ENCODE results near the gene ABLIM2. TPM values are rescaled to one million over a fixed set of nuclear protein-coding genes. Genes with fewer than 3 reads are reported as not detected.

The ABLIM2 gene
- total and polyA plus RNA-seq, 10 of the 15 experiments (the other 5 are each of a cell fraction or from before 2014, with no cell fraction given), result 0.03 to 0.15 (median 0.05) TPM; not detected in 7

DNA sequence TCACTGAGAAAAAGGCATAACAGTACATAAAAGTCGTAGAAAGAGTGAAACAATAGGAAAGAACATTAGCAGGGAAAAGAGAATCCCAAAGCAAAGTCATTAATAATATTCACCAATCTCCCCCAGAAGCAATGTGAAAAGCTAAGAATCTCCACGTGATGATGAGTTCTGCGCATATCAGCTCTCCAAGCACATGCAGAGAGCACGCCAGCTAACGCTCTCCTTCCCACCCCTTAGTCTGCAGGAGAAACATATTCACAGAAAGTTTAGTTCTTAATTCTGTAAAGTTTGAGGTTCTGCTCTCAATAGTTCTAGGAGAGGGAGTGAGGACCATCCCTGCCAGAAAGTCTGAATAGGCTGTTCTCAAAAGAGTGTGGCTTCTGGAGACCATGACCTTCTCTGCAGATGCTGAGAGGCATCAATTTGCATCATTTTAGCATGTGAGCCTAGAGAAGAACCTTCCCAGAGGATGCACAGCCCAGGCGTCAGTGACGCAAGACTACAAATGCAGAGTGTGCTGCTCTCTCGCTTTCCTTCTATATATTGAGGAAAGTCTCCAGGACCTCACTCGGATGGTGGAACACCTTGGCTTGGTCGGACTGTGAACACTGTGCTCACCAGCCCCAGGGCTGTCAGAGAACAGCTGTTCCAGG is 167.7 kb downstream of the ABLIM2 start:
- Histone ChIP-seq H3K4me2 (ENCODE audit: control insufficient read depth, insufficient read depth) (no peak overlapping the region), H3K9ac (ENCODE audit: control insufficient read depth, insufficient read depth, low read length) (no peak overlapping the region), H3K79me2 (ENCODE audit: control insufficient read depth, insufficient read depth, low read length) (no peaks in the 10 kb centered on the region), H3K9me3 (replicated peaks; ENCODE audit: control insufficient read depth, insufficient read depth, low read length) (no peaks in the 10 kb centered on the region), H3K36me3 (ENCODE audit: control insufficient read depth in 2 of 2, insufficient read depth in 2 of 2, low read length in 1 of 2) (no peaks in the 10 kb centered on the region), H3K27me3 (replicated peaks in 1 of 2; ENCODE audit: control insufficient read depth in 2 of 2, insufficient read depth in 2 of 2, low read length in 1 of 2) (no peaks in the 10 kb centered on the region; a peak in 1 of 4 replicates), H2AFZ (ENCODE audit: control insufficient read depth, low read depth, low read length) (no peak overlapping the region), H3K4me3 (no peak overlapping the region), H3K27ac (ENCODE audit: control insufficient read depth, insufficient read depth) (no peak overlapping the region), H4K20me1 (ENCODE audit: control insufficient read depth, insufficient read depth) (no peaks in the 10 kb centered on the region), H3K4me1 (ENCODE audit: control insufficient read depth, insufficient read depth, low read length) (no peaks in the 10 kb centered on the region)
- WGBS (ENCODE audit: insufficient coverage, insufficient replicate concordance, low lambda C conversion rate, missing lambda C conversion rate), result 48% methylated on average over 10 of the region's 10 CpGs
- ATAC-seq, result no peak
- RAD21 ChIA-PET (ENCODE audit: unreplicated experiment), result no interaction called here
- SMC1A ChIA-PET (ENCODE audit: uncharacterized antibody, unreplicated experiment), result no interaction called here
- BruUV-seq (replicated peaks), result no TSS peak
- no peak for FAIRE-seq
- no peak for TF ChIP-seq SIX5 (IDR thresholded peaks at IDR 0.05; ENCODE audit: low read depth, low read length, severe bottlenecking)
- POLR2A ChIA-PET, result no interaction called here
- intact Hi-C loops (cut with micrococcal nuclease; ENCODE audit: unreplicated experiment) (no loop called here), in situ Hi-C loops (cut with MboI) (no loop called here)
- CTCF ChIA-PET, result interaction anchor here (1.3 to 8.7 kb wide), 2 partner anchors 82 to 186 kb away, joined by 3 to 104 read pairs; no protein-coding TSS in a partner anchor
- no peak for DNase-seq (ENCODE audit: low read depth, low spot score)

DNA sequence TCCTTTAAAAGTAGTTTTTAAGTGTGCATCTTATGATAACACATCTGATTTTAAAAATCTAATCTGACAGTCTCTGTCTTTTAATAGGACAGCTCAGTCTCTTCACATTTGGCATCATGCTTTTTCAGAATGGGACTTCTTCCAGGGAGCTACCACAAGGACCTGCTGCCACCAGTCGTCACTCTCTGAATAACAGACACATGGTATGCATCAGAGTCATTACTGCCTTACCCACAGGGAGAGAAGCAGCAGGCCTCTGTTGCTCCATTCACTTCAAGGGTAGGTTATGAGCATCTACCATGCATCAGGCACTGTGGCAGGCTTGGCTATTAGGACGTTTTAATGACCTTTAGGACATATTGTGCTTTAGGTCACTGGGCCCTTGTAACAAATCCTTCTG is 169.0 kb downstream of the ABLIM2 start:
- FAIRE-seq, result no peak
- H2AFZ ChIP-seq (ENCODE audit: control insufficient read depth, low read depth, low read length), result no peak overlapping the region
- H3K9ac ChIP-seq (ENCODE audit: control insufficient read depth, insufficient read depth, low read length), result no peak overlapping the region
- H3K9me3 ChIP-seq (replicated peaks; ENCODE audit: control insufficient read depth, insufficient read depth, low read length), result no peaks in the 10 kb centered on the region
- H3K79me2 ChIP-seq (ENCODE audit: control insufficient read depth, insufficient read depth, low read length), result no peaks in the 10 kb centered on the region
- no peak for DNase-seq (ENCODE audit: low read depth, low spot score)
- RAD21 ChIA-PET (ENCODE audit: unreplicated experiment), result interaction anchor here (2.9 kb wide), 1 partner anchor 184 kb away, joined by 12 read pairs; no protein-coding TSS in a partner anchor
- no peak overlapping the region for H3K27ac ChIP-seq (ENCODE audit: control insufficient read depth, insufficient read depth)
- H3K27me3 ChIP-seq (replicated peaks in 1 of 2; ENCODE audit: control insufficient read depth in 2 of 2, insufficient read depth in 2 of 2, low read length in 1 of 2), result no peaks in the 10 kb centered on the region; a peak in 1 of 4 replicates
- H3K4me2 ChIP-seq (ENCODE audit: control insufficient read depth, insufficient read depth), result no peak overlapping the region
- no peak for ATAC-seq
- no peaks in the 10 kb centered on the region for H3K4me1 ChIP-seq (ENCODE audit: control insufficient read depth, insufficient read depth, low read length)
- CTCF ChIA-PET, result interaction anchor here (2.6 to 8.7 kb wide), 2 partner anchors 185 to 228 kb away, joined by 6 to 104 read pairs; no protein-coding TSS in a partner anchor
- POLR2A ChIA-PET, result no interaction called here
- SMC1A ChIA-PET (ENCODE audit: uncharacterized antibody, unreplicated experiment), result interaction anchor here (2.9 kb wide), 1 partner anchor 185 kb away, joined by 26 read pairs; no protein-coding TSS in a partner anchor
- no TSS peak for BruUV-seq (replicated peaks)
- no peaks in the 10 kb centered on the region for H3K36me3 ChIP-seq (ENCODE audit: control insufficient read depth in 2 of 2, insufficient read depth in 2 of 2, low read length in 1 of 2)
- intact Hi-C loops (cut with micrococcal nuclease; ENCODE audit: unreplicated experiment), result loop anchor here (5.0 kb wide), 1 partner anchor 227 kb away; no protein-coding TSS in a partner anchor
- in situ Hi-C loops (cut with MboI), result loop anchor here (5.0 kb wide), 1 partner anchor 187 kb away; no protein-coding TSS in a partner anchor
- no peaks in the 10 kb centered on the region for H4K20me1 ChIP-seq (ENCODE audit: control insufficient read depth, insufficient read depth)
- no peak overlapping the region for H3K4me3 ChIP-seq
- WGBS (ENCODE audit: insufficient coverage, insufficient replicate concordance, low lambda C conversion rate, missing lambda C conversion rate), result 0% methylated on average over 2 of the region's 2 CpGs
- TF ChIP-seq, protein P1, sequence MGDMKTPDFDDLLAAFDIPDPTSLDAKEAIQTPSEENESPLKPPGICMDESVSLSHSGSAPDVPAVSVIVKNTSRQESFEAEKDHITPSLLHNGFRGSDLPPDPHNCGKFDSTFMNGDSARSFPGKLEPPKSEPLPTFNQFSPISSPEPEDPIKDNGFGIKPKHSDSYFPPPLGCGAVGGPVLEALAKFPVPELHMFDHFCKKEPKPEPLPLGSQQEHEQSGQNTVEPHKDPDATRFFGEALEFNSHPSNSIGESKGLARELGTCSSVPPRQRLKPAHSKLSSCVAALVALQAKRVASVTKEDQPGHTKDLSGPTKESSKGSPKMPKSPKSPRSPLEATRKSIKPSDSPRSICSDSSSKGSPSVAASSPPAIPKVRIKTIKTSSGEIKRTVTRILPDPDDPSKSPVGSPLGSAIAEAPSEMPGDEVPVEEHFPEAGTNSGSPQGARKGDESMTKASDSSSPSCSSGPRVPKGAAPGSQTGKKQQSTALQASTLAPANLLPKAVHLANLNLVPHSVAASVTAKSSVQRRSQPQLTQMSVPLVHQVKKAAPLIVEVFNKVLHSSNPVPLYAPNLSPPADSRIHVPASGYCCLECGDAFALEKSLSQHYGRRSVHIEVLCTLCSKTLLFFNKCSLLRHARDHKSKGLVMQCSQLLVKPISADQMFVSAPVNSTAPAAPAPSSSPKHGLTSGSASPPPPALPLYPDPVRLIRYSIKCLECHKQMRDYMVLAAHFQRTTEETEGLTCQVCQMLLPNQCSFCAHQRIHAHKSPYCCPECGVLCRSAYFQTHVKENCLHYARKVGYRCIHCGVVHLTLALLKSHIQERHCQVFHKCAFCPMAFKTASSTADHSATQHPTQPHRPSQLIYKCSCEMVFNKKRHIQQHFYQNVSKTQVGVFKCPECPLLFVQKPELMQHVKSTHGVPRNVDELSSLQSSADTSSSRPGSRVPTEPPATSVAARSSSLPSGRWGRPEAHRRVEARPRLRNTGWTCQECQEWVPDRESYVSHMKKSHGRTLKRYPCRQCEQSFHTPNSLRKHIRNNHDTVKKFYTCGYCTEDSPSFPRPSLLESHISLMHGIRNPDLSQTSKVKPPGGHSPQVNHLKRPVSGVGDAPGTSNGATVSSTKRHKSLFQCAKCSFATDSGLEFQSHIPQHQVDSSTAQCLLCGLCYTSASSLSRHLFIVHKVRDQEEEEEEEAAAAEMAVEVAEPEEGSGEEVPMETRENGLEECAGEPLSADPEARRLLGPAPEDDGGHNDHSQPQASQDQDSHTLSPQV (IDR thresholded peaks at IDR 0.05), result no peak
- TF ChIP-seq, protein P2, sequence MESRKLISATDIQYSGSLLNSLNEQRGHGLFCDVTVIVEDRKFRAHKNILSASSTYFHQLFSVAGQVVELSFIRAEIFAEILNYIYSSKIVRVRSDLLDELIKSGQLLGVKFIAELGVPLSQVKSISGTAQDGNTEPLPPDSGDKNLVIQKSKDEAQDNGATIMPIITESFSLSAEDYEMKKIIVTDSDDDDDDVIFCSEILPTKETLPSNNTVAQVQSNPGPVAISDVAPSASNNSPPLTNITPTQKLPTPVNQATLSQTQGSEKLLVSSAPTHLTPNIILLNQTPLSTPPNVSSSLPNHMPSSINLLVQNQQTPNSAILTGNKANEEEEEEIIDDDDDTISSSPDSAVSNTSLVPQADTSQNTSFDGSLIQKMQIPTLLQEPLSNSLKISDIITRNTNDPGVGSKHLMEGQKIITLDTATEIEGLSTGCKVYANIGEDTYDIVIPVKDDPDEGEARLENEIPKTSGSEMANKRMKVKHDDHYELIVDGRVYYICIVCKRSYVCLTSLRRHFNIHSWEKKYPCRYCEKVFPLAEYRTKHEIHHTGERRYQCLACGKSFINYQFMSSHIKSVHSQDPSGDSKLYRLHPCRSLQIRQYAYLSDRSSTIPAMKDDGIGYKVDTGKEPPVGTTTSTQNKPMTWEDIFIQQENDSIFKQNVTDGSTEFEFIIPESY (IDR thresholded peaks at IDR 0.05), result no peak
- TF ChIP-seq PAX8 (IDR thresholded peaks at IDR 0.05), result no peak
- TF ChIP-seq SRF (IDR thresholded peaks at IDR 0.05; ENCODE audit: low read depth in 2 of 2, low read length in 2 of 2), result no peak
- TF ChIP-seq RAD51 (IDR thresholded peaks at IDR 0.05), result no peak
- TF ChIP-seq MYB (IDR thresholded peaks at IDR 0.05; ENCODE audit: borderline replicate concordance, low read depth, low read length), result no peak
- TF ChIP-seq MTA3 (IDR thresholded peaks at IDR 0.05; ENCODE audit: borderline replicate concordance, low read length), result no peak
- TF ChIP-seq CHD1 (IDR thresholded peaks at IDR 0.05; ENCODE audit: low read depth, low read length), result no peak
- TF ChIP-seq JUND (IDR thresholded peaks at IDR 0.05; ENCODE audit: low read depth, low read length), result no peak
- TF ChIP-seq CHD4 (IDR thresholded peaks at IDR 0.05), result no peak
